ENCODE data around the gene TP73.

TP73 gene

GRCh38 chr1:3780901-3781300 is 128.6 kb downstream of the TP73 start:
- no peak for TF ChIP-seq POLR2AphosphoS5 (IDR thresholded peaks at IDR 0.05; ENCODE audit: low read depth, low read length)
- TF ChIP-seq REST (IDR thresholded peaks at IDR 0.05; ENCODE audit: insufficient read depth in 1 of 2, low read depth in 2 of 2, low read length in 2 of 2) = no peak
- no peak for TF ChIP-seq TAF1 (IDR thresholded peaks at IDR 0.05; ENCODE audit: borderline replicate concordance, insufficient read depth, low read length)
- TF ChIP-seq SIN3A (IDR thresholded peaks at IDR 0.05; ENCODE audit: borderline replicate concordance, insufficient read depth, low read length) = no peak
- TF ChIP-seq FOXP2 (optimal IDR thresholded peaks at IDR 0.05; ENCODE audit: borderline replicate concordance, extremely low read depth, extremely low read length, insufficient read depth) = no peak

GRCh38 chr1:3783651-3784474 is 131.5 kb downstream of the TP73 start:
- TF ChIP-seq SIN3A (IDR thresholded peaks at IDR 0.05; ENCODE audit: borderline replicate concordance, insufficient read depth, low read length) = no peak
- TF ChIP-seq TAF1 (IDR thresholded peaks at IDR 0.05; ENCODE audit: borderline replicate concordance, insufficient read depth, low read length) = no peak
- TF ChIP-seq REST (IDR thresholded peaks at IDR 0.05; ENCODE audit: insufficient read depth in 1 of 2, low read depth in 2 of 2, low read length in 2 of 2) = no peak
- TF ChIP-seq FOXP2 (optimal IDR thresholded peaks at IDR 0.05; ENCODE audit: borderline replicate concordance, extremely low read depth, extremely low read length, insufficient read depth) = no peak
- no peak for TF ChIP-seq POLR2AphosphoS5 (IDR thresholded peaks at IDR 0.05; ENCODE audit: low read depth, low read length)

- TF ChIP-seq FOXP2 (optimal IDR thresholded peaks at IDR 0.05; ENCODE audit: borderline replicate concordance, extremely low read depth, extremely low read length, insufficient read depth) (no peak), REST (IDR thresholded peaks at IDR 0.05; ENCODE audit: insufficient read depth in 1 of 2, low read depth in 2 of 2, low read length in 2 of 2) (no peak), SIN3A (IDR thresholded peaks at IDR 0.05; ENCODE audit: borderline replicate concordance, insufficient read depth, low read length) (no peak), TAF1 (IDR thresholded peaks at IDR 0.05; ENCODE audit: borderline replicate concordance, insufficient read depth, low read length) (no peak), POLR2AphosphoS5 (IDR thresholded peaks at IDR 0.05; ENCODE audit: low read depth, low read length) (no peak)
These were observed 132.7 kb downstream of the TP73 start for GRCh38 chr1:3785045-3785444.

- TF ChIP-seq FOXP2 (optimal IDR thresholded peaks at IDR 0.05; ENCODE audit: borderline replicate concordance, extremely low read depth, extremely low read length, insufficient read depth) (no peak), REST (IDR thresholded peaks at IDR 0.05; ENCODE audit: insufficient read depth in 1 of 2, low read depth in 2 of 2, low read length in 2 of 2) (no peak), TAF1 (IDR thresholded peaks at IDR 0.05; ENCODE audit: borderline replicate concordance, insufficient read depth, low read length) (no peak), POLR2AphosphoS5 (IDR thresholded peaks at IDR 0.05; ENCODE audit: low read depth, low read length) (no peak), SIN3A (IDR thresholded peaks at IDR 0.05; ENCODE audit: borderline replicate concordance, insufficient read depth, low read length) (no peak)
These were observed 133.3 kb downstream of the TP73 start for GRCh38 chr1:3785456-3786157.
